Measurements from ENCODE around the gene IDI2.

DNA sequence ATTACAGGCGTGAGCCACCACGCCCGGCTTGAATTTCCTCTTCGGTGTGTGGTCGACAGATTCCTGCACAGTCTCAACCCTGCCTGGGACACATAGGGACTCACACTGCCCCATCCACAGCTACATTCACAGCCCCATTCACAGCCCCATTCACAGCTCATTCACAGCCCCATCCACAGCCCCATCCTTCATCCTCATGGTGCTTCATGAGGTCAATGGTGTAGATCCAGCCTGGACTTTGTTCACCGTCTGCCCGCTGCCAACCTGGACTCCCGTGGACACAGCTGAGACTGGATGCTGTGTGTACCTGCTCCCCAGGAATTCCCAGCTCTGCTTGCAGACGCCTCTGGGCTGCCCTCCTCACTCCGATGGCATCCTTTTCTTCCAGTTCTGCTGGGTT is 5.2 kb downstream of the IDI2 start:
- TF ChIP-seq, protein P1, sequence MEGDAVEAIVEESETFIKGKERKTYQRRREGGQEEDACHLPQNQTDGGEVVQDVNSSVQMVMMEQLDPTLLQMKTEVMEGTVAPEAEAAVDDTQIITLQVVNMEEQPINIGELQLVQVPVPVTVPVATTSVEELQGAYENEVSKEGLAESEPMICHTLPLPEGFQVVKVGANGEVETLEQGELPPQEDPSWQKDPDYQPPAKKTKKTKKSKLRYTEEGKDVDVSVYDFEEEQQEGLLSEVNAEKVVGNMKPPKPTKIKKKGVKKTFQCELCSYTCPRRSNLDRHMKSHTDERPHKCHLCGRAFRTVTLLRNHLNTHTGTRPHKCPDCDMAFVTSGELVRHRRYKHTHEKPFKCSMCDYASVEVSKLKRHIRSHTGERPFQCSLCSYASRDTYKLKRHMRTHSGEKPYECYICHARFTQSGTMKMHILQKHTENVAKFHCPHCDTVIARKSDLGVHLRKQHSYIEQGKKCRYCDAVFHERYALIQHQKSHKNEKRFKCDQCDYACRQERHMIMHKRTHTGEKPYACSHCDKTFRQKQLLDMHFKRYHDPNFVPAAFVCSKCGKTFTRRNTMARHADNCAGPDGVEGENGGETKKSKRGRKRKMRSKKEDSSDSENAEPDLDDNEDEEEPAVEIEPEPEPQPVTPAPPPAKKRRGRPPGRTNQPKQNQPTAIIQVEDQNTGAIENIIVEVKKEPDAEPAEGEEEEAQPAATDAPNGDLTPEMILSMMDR (IDR thresholded peaks at IDR 0.05) = no peak
- no peak for TF ChIP-seq POLR2A (IDR thresholded peaks at IDR 0.05)
